ENCODE data around the gene ZNF638. TPM values are rescaled to one million over a fixed set of nuclear protein-coding genes. Genes with fewer than 3 reads are reported as not detected.

Gene ZNF638
- total and polyA plus RNA-seq, 9 of the 15 experiments (the other 6 are each of a cell fraction or from before 2014, with no cell fraction given), result 53.3 to 165 (median 98.8) TPM

- Histone ChIP-seq H2AFZ (ENCODE audit: low read depth, low read length) (no peak overlapping the region), H3K4me2 (ENCODE audit: insufficient read depth, low read length) (no peak overlapping the region), H3K9ac (ENCODE audit: insufficient read depth in 1 of 2, low read depth in 2 of 2, low read length in 2 of 2) (no peak overlapping the region), H3K4me3 (no peak overlapping the region), H3K27me3 (ENCODE audit: control insufficient read depth in 2 of 2, insufficient read depth in 2 of 2, low read length in 2 of 2) (no peaks in the 10 kb centered on the region), H3K9me3 (replicated peaks; ENCODE audit: control insufficient read depth, insufficient read depth, low read depth, low read length) (no peaks in the 10 kb centered on the region), H4K20me1 (replicated peaks; ENCODE audit: control insufficient read depth, insufficient read depth, low read length) (no peaks in the 10 kb centered on the region), H3K4me1 (replicated peaks in 1 of 2; ENCODE audit: control insufficient read depth in 2 of 2, insufficient read depth in 2 of 2, low read length in 2 of 2) (no peaks in the 10 kb centered on the region), H3K27ac (ENCODE audit: extremely low read depth, low read depth, low read length) (no peak overlapping the region), H3K79me2 (ENCODE audit: control insufficient read depth, insufficient read depth, low read length) (no peaks in the 10 kb centered on the region), H3K36me3 (ENCODE audit: control insufficient read depth, insufficient read depth, low read length) (peaks cover 84% of the 10 kb centered on the region), H3K9me1 (ENCODE audit: control insufficient read depth, insufficient read depth, low read length) (no peaks in the 10 kb centered on the region)
- in situ Hi-C loops (cut with MboI) (no loop called here), intact Hi-C loops (cut with micrococcal nuclease) (no loop called here)
- no TSS peak for BruUV-seq (replicated peaks)
- DNase-seq (ENCODE audit: extremely low read depth in 1 of 4, low spot score in 3 of 4), result no peak
- 65% methylated on average over 1 of the region's 1 CpG for WGBS (ENCODE audit: insufficient coverage, low coverage, missing lambda C conversion rate)
- TF ChIP-seq RBM25 (IDR thresholded peaks at IDR 0.05; ENCODE audit: low read depth, low read length, severe bottlenecking) (peak; percentile 53), ZBTB8A (IDR thresholded peaks at IDR 0.05; ENCODE audit: partially characterized antibody) (no peak)
- ChIA-PET POLR2A (no interaction called here), CTCF (ENCODE audit: low intra/inter-chr PET ratio) (no interaction called here)
- ATAC-seq, result no peak
- FAIRE-seq, result no peak
Observed at GRCh38 chr2:71385012-71385411, 53.4 kb downstream of the ZNF638 start.

- FAIRE-seq, result no peak
- intact Hi-C loops (cut with micrococcal nuclease), result no loop called here
Observed at GRCh38 chr2:71388214-71388613, 56.6 kb downstream of the ZNF638 start.

More at GRCh38 chr2:71388214-71388613, 56.6 kb downstream of the ZNF638 start:
- H3K9me3 ChIP-seq (replicated peaks; ENCODE audit: control insufficient read depth, insufficient read depth, low read depth, low read length), result no peaks in the 10 kb centered on the region
- no peak overlapping the region for H3K27ac ChIP-seq (ENCODE audit: extremely low read depth, low read depth, low read length)
- in situ Hi-C loops (cut with MboI), result no loop called here
- no peak overlapping the region for H3K4me3 ChIP-seq
- H3K27me3 ChIP-seq (ENCODE audit: control insufficient read depth in 2 of 2, insufficient read depth in 2 of 2, low read length in 2 of 2), result no peaks in the 10 kb centered on the region
- CTCF ChIA-PET (ENCODE audit: low intra/inter-chr PET ratio), result no interaction called here
- H3K36me3 ChIP-seq (ENCODE audit: control insufficient read depth, insufficient read depth, low read length), result peaks cover 72% of the 10 kb centered on the region
- WGBS (ENCODE audit: insufficient coverage, low coverage, missing lambda C conversion rate), result 91% methylated on average over 16 of the region's 16 CpGs
- no peaks in the 10 kb centered on the region for H4K20me1 ChIP-seq (replicated peaks; ENCODE audit: control insufficient read depth, insufficient read depth, low read length)
- no peaks in the 10 kb centered on the region for H3K79me2 ChIP-seq (ENCODE audit: control insufficient read depth, insufficient read depth, low read length)
- no peak overlapping the region for H3K9ac ChIP-seq (ENCODE audit: insufficient read depth in 1 of 2, low read depth in 2 of 2, low read length in 2 of 2)
- no peak overlapping the region for H3K4me2 ChIP-seq (ENCODE audit: insufficient read depth, low read length)
- DNase-seq (ENCODE audit: extremely low read depth in 1 of 4, low spot score in 3 of 4) (no peak), ATAC-seq (no peak)
- H3K9me1 ChIP-seq (ENCODE audit: control insufficient read depth, insufficient read depth, low read length), result no peaks in the 10 kb centered on the region
- POLR2A ChIA-PET, result interaction anchor here (0.9 to 1.1 kb wide), 3 partner anchors 10 to 69 kb away, joined by 3 read pairs; no protein-coding TSS in a partner anchor
- no peaks in the 10 kb centered on the region for H3K4me1 ChIP-seq (replicated peaks in 1 of 2; ENCODE audit: control insufficient read depth in 2 of 2, insufficient read depth in 2 of 2, low read length in 2 of 2)
- H2AFZ ChIP-seq (ENCODE audit: low read depth, low read length), result no peak overlapping the region
- no TSS peak for BruUV-seq (replicated peaks)
- peak; percentile 82 for TF ChIP-seq ZBTB33 (CRISPR knock-in tag; IDR thresholded peaks at IDR 0.05)
- TF ChIP-seq NR2C2 (CRISPR knock-in tag; IDR thresholded peaks at IDR 0.05), result peak; percentile 94
- peak; percentile 97 for TF ChIP-seq NR2C2 (tag; IDR thresholded peaks at IDR 0.05)
- no peak for TF ChIP-seq RAD51 (IDR thresholded peaks at IDR 0.05; ENCODE audit: borderline replicate concordance, low read depth)
- no peak for TF ChIP-seq ZNF41 (CRISPR knock-in tag; conservative IDR thresholded peaks at IDR 0.05)
- 0 out of 6 replicates have a peak, but pooled peaks of 1 of the 3 experiments have one; percentile 10 for TF ChIP-seq CTCF (IDR thresholded peaks at IDR 0.05 in 2 of 3, conservative IDR thresholded peaks at IDR 0.05 in 1 of 3; ENCODE audit: insufficient read depth in 2 of 3, low read depth in 1 of 3, low read length in 3 of 3)
- 0 out of 2 replicates have a peak, but pooled peaks have one; percentile 36 for TF ChIP-seq CC2D1A (IDR thresholded peaks at IDR 0.05)
- TF ChIP-seq NR2C1 (IDR thresholded peaks at IDR 0.05), result peak; percentile 97
- TF ChIP-seq NR2C1 (tag; IDR thresholded peaks at IDR 0.05), result peak; percentile 97

Measured in K562 (cell line).